Measurements from ENCODE around the gene ADARB2.
A peak's percentile ranks its signal among the peaks of the same experiment; 100 is the strongest.

The ADARB2 gene

DNA sequence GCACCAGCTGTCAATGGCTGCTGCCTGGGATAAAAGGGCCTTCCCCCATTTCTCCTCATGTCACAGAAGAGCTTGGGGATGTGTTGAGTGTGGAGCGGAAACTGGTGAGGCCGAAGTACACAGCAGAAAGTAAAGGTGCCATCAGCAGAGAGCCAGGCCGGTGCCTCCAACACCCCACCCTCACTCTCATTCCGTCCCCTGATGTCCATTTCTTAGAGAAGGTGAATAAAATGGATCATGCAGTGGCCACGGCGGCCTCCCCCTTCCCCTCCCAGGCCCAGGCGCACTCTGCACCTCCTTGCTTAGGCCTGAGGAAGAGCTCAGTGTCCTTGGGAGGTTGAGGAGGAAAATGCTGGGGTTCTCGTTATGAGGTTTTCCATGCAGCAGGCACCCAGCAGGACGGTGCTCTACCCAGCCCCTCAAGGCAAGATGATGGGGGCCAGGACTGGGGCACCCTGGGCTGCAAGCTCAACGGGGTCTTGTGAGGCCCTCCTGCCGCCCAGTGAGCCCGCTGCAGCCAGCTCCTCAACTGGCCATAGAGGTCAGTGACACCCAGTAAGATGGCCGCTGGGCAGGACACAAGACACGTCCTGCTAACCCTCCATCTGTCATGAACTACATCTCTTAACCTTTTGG lies 163.9 kb downstream of the ADARB2 start:
- H3K27ac ChIP-seq = no peak overlapping the region; the same call in 1 of the 2 replicates
- H3K4me1 ChIP-seq = peaks cover 91% of the 10 kb centered on the region
- H3K36me3 ChIP-seq = no peaks in the 10 kb centered on the region
- no peak overlapping the region for H3K4me3 ChIP-seq
- TF ChIP-seq Cebpa-rat (IDR thresholded peaks at IDR 0.05) = no peak
- H4K20me1 ChIP-seq = peaks cover 14% of the 10 kb centered on the region; the same call in 1 of the 2 replicates
- H3K27me3 ChIP-seq = no peaks in the 10 kb centered on the region
- no peak overlapping the region for H3K9ac ChIP-seq
- H3K9me3 ChIP-seq = no peaks in the 10 kb centered on the region
- peak overlapping the region; percentile 93 for H3K4me2 ChIP-seq

DNA sequence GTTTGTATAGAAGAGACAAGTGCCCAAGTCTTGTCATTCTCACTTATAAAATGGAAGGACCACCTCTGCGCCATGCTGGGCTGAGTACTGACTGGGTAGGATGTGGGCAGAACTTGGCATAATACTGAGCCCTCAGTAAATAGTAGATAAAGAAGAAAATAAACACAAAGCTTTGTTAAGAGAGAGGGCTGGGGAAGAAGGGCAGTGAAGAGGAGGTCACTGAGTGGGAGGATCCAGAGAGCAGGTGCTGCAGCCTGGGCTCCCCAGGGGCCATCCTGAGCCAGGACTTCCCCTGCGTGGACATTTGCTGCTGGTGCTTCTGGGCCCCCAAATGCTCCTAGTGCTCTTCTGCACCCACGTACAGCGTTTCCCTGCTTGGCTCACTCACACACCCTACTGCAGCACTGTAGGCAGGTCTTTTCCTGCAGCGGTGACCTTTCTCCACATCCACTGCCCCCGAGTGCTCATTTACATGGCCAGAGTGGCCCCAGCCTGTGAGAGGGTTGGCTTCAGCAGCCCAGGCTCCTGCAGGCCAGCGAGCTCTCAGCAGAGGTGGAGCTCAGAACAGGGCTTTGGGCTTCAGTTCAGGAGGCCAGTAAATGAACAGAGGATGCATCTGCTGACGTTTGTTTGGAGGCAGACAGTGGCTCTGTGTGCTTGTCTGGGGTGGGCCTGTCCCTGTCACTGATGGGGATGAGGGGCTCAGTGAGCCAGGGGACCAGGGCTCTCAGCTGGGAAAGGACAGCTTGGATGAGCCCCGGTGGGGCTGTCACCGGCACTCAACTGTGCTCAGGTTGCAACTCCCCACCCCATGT lies 164.6 kb downstream of the ADARB2 start:
- Histone ChIP-seq H3K27me3 (no peaks in the 10 kb centered on the region), H3K4me1 (peaks cover 91% of the 10 kb centered on the region), H3K27ac (no peak overlapping the region; the same call in 1 of the 2 replicates), H3K9ac (no peak overlapping the region), H3K36me3 (no peaks in the 10 kb centered on the region), H3K9me3 (no peaks in the 10 kb centered on the region), H3K4me2 (peak overlapping the region; percentile 93), H4K20me1 (peaks cover 11% of the 10 kb centered on the region; the same call in 1 of the 2 replicates), H3K4me3 (no peak overlapping the region)
- TF ChIP-seq Cebpa-rat (IDR thresholded peaks at IDR 0.05) = no peak

DNA sequence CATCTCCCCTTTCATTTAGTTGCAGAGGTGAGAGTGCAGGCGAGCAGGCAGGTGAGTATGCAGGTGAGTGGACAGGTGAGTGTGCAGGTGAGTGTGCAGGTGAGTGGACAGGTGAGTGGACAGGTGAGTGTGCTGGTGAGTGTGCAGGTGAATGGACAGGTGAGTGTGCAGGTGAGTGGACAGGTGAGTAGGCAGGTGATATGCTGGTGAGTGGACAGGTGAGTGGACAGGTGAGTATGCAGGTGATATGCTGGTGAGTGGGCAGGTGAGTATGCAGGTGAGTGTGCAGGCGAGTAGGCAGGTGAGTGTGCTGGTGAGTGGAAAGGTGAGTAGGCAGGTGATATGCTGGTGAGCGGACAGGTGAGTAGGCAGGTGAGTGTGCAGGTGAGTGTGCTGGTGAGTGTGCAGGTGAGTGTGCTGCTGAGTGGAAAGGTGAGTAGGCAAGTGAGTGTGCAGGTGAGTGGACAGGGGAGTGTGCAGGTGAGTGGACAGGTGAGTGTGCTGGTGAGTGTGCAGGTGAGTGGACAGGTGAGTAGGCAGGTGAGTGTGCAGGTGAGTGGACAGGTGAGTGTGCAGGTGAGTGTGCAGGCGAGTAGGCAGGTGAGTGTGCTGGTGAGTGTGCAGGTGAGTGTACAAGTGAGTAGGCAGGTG lies 165.6 kb downstream of the ADARB2 start:
- Histone ChIP-seq H3K4me2 (peak overlapping the region; percentile 93), H3K4me1 (peaks cover 86% of the 10 kb centered on the region), H3K36me3 (no peaks in the 10 kb centered on the region), H3K9ac (no peak overlapping the region), H4K20me1 (peaks cover under 1% of the 10 kb centered on the region; the same call in 1 of the 2 replicates), H3K27ac (no peak overlapping the region), H3K4me3 (no peak overlapping the region), H3K9me3 (no peaks in the 10 kb centered on the region), H3K27me3 (no peaks in the 10 kb centered on the region)
- TF ChIP-seq Cebpa-rat (IDR thresholded peaks at IDR 0.05) = no peak

DNA sequence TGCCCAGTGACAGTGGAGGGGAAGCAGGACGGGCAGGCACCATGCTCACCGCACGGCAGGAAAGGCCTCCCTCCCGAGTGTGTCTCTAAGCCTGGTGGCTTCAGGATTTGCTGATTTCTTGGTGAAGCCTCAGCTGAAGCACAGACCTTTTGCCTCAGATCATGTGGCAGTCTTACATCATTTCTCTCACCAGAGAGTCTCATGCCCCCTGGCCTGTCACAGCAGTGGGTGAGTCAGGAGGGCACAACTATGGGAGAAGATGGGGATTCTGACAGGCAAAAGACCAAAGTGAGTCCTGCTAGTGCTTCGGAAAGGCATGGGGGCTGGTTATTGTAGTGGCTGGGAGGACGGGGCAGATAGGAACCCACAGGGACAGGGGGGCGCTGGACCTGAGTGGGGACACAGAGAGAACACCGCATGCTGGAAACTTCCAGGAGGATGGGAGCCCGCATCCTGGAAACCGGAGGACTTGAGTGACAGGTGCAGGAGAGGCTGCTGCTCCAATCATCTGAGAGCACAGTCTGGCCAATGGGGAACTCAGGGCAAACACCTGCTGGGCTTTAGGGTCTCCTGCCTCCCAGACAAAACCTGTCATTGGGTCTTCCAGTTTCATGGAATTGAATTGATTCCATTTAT lies 166.8 kb downstream of the ADARB2 start:
- Histone ChIP-seq H3K27ac (no peak overlapping the region), H3K27me3 (no peaks in the 10 kb centered on the region), H4K20me1 (no peaks in the 10 kb centered on the region; the same call in 1 of the 2 replicates), H3K4me1 (peaks cover 75% of the 10 kb centered on the region), H3K4me2 (peak overlapping the region; percentile 12), H3K4me3 (no peak overlapping the region), H3K9ac (no peak overlapping the region), H3K9me3 (no peaks in the 10 kb centered on the region), H3K36me3 (no peaks in the 10 kb centered on the region)
- TF ChIP-seq Cebpa-rat (IDR thresholded peaks at IDR 0.05) = no peak

DNA sequence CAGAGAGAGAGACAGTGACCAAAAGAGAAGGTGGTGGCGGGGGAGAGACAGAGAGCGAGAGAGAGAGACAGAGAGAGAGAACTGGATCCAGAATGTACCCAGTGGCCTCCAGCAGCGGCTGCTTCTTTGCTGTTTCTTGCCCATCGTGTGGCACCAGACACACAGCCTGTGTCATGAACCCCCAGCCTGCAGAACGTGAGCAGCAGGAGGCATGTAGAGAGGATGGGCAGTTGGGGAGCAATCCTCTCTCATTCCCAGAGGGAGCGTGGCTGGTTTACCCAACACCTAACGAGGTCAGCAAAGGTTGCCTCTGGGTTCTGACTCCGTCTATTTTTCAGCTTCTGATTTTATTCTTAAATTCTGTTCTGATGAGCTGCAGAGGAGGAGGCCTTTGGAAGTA lies 168.1 kb downstream of the ADARB2 start:
- H3K4me1 ChIP-seq = peaks cover 61% of the 10 kb centered on the region
- H3K9ac ChIP-seq = no peak overlapping the region
- H4K20me1 ChIP-seq = no peaks in the 10 kb centered on the region; the same call in 1 of the 2 replicates
- H3K27me3 ChIP-seq = no peaks in the 10 kb centered on the region
- no peak overlapping the region for H3K4me3 ChIP-seq
- TF ChIP-seq Cebpa-rat (IDR thresholded peaks at IDR 0.05) = no peak
- H3K9me3 ChIP-seq = no peaks in the 10 kb centered on the region
- H3K36me3 ChIP-seq = no peaks in the 10 kb centered on the region
- H3K4me2 ChIP-seq = no peak overlapping the region
- H3K27ac ChIP-seq = no peak overlapping the region

DNA sequence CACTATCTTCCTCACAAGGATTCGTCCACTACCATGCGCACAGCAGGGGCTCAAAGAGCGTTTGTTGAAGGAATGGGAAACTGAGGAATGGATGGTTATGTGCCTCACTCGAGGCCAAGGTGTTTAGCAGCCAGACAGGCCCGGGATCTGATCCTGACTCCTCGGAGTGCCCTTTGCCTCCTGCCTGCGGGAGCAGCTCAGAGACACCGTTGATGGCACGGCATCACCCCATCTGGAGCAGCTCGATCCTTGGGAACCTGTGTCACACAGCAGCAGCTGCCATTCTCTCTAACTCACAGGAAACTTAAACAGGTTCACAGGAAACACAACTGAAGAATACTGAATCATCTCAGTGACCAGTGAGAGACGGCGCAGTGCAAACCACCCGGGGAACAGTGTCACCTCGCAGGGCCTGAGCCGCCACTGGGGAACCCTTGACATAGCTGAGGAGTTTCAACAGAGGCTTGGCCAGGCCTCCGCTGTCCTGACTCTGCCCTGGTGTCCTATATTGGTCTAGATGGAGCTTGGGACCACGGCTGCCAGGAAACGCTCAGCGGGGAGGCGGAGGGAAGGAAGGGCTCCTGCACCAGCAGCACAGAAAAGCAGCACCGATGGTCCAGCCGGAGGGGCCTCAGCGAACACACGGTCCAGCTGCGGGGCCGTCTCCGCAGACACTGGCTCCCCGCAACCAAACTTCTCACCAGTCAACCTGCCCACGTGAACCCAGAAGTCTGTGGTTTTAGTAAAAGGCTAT lies 169.4 kb downstream of the ADARB2 start:
- Histone ChIP-seq H3K4me3 (no peak overlapping the region), H3K9ac (no peak overlapping the region), H4K20me1 (no peaks in the 10 kb centered on the region; the same call in 1 of the 2 replicates), H3K9me3 (no peaks in the 10 kb centered on the region), H3K27ac (no peak overlapping the region), H3K27me3 (no peaks in the 10 kb centered on the region), H3K4me2 (peak overlapping the region; percentile 43), H3K4me1 (peaks cover 48% of the 10 kb centered on the region), H3K36me3 (no peaks in the 10 kb centered on the region)
- no peak for TF ChIP-seq Cebpa-rat (IDR thresholded peaks at IDR 0.05)

DNA sequence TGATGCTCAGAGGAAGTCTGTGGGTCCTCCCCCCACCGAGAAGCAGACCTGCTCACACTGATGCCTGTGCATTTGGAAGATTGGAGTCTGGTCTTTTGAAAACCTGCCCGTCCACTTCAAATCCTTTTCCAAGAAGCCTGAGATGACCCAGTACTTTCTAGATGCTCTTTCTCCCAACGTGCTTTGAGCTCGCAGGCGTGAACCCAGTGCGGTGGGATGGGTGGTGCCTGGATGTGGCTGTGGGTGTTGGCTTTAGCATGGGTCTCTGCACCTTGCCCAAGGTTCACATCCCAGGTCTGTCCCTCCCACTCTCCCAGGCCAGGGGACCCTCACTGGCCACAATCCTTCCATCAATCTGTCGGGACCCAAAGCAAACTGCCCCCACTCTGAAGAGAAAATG lies 170.2 kb downstream of the ADARB2 start:
- TF ChIP-seq Cebpa-rat (IDR thresholded peaks at IDR 0.05) = no peak
- H3K36me3 ChIP-seq = no peaks in the 10 kb centered on the region
- no peak overlapping the region for H3K9ac ChIP-seq
- no peak overlapping the region for H3K27ac ChIP-seq
- H3K9me3 ChIP-seq = no peaks in the 10 kb centered on the region
- peaks cover 41% of the 10 kb centered on the region for H3K4me1 ChIP-seq
- no peaks in the 10 kb centered on the region for H3K27me3 ChIP-seq
- H3K4me3 ChIP-seq = no peak overlapping the region
- H3K4me2 ChIP-seq = no peak overlapping the region
- no peaks in the 10 kb centered on the region; the same call in 1 of the 2 replicates for H4K20me1 ChIP-seq

DNA sequence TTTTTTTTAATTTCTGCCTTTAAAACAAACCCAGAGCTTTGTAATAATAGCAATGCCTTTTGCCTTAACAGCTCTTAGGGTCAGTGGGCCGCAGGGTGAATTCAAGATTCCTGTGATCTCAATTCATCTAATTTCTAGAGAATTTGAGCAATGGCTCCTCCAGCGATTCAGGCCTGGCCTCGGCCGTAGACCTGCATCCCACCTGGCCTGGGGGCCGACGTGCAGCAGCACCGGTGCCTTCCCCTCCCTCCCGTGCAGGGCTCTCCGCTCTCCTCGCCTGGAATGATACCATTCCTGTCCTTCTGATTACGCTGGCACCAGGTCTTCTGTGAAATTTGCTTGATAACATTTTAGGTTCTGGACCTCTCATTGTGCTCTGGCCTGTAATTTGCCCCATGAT lies 172.5 kb downstream of the ADARB2 start:
- H3K9me3 ChIP-seq = no peaks in the 10 kb centered on the region
- peaks cover 20% of the 10 kb centered on the region for H3K4me1 ChIP-seq
- no peaks in the 10 kb centered on the region for H3K27me3 ChIP-seq
- H3K9ac ChIP-seq = no peak overlapping the region
- H3K4me2 ChIP-seq = no peak overlapping the region
- no peaks in the 10 kb centered on the region for H3K36me3 ChIP-seq
- no peak for TF ChIP-seq Cebpa-rat (IDR thresholded peaks at IDR 0.05)
- no peak overlapping the region for H3K27ac ChIP-seq
- H3K4me3 ChIP-seq = no peak overlapping the region
- H4K20me1 ChIP-seq = no peaks in the 10 kb centered on the region; the same call in 1 of the 2 replicates

DNA sequence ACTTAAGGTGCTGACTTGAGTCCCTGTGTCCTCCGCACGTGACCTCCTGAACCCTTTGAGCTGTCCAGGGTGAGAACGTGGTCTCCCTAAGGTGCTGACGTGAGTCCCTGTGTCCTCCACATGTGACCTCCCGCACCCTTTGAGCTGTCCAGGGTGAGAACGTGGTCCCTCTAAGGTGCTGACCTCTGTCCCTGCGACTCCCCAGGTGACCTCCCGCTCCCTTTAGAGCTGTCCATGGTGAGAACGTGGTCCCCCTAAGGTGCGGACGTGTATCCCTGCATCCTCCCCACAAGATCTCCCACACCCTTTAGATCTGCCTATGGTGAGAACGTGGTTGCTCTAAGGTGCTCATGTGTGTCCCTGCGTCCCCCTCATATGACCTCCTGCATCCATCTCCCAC lies 174.3 kb downstream of the ADARB2 start:
- Histone ChIP-seq H3K9me3 (no peaks in the 10 kb centered on the region), H4K20me1 (no peaks in the 10 kb centered on the region; the same call in 1 of the 2 replicates), H3K4me1 (peaks cover 17% of the 10 kb centered on the region), H3K4me2 (no peak overlapping the region), H3K9ac (no peak overlapping the region), H3K27me3 (no peaks in the 10 kb centered on the region), H3K36me3 (no peaks in the 10 kb centered on the region), H3K4me3 (no peak overlapping the region), H3K27ac (no peak overlapping the region)
- no peak for TF ChIP-seq Cebpa-rat (IDR thresholded peaks at IDR 0.05)

Measured in BLaER1 (cell line).